ENCODE results near the gene EFL1.

EFL1 gene

GRCh38 chr15:82137261-82137660 lies 125.3 kb downstream of the EFL1 start:
- no peaks in the 10 kb centered on the region for H3K4me1 ChIP-seq
- no peaks in the 10 kb centered on the region for H3K9me3 ChIP-seq (ENCODE audit: control insufficient read depth, low read length)
- no peak overlapping the region for H3K4me3 ChIP-seq (ENCODE audit: low read depth, low read length)
- H3K36me3 ChIP-seq (ENCODE audit: control insufficient read depth, insufficient read depth, low read length) = no peaks in the 10 kb centered on the region
- H3K9ac ChIP-seq = no peak overlapping the region
- no peak overlapping the region for H2AFZ ChIP-seq
- no peaks in the 10 kb centered on the region for H3K79me2 ChIP-seq
- H3K4me2 ChIP-seq (ENCODE audit: low read length) = no peak overlapping the region
- no peak for TF ChIP-seq CTCF (IDR thresholded peaks at IDR 0.05)
- H3K27me3 ChIP-seq (ENCODE audit: control insufficient read depth, insufficient read depth, low read length) = no peaks in the 10 kb centered on the region
- no peak overlapping the region for H3K27ac ChIP-seq

GRCh38 chr15:82136120-82136519 lies 126.4 kb downstream of the EFL1 start:
- no peak overlapping the region for H3K4me2 ChIP-seq (ENCODE audit: low read length)
- no peak overlapping the region for H2AFZ ChIP-seq
- no peaks in the 10 kb centered on the region for H3K4me1 ChIP-seq
- H3K27ac ChIP-seq = no peak overlapping the region
- H3K27me3 ChIP-seq (ENCODE audit: control insufficient read depth, insufficient read depth, low read length) = no peaks in the 10 kb centered on the region
- H3K9ac ChIP-seq = no peak overlapping the region
- no peaks in the 10 kb centered on the region for H3K9me3 ChIP-seq (ENCODE audit: control insufficient read depth, low read length)
- no peaks in the 10 kb centered on the region for H3K79me2 ChIP-seq
- no peak overlapping the region for H3K4me3 ChIP-seq (ENCODE audit: low read depth, low read length)
- no peaks in the 10 kb centered on the region for H3K36me3 ChIP-seq (ENCODE audit: control insufficient read depth, insufficient read depth, low read length)
- TF ChIP-seq CTCF (IDR thresholded peaks at IDR 0.05) = no peak

GRCh38 chr15:82135638-82136037 lies 126.9 kb downstream of the EFL1 start:
- H3K9ac ChIP-seq = no peak overlapping the region
- H3K9me3 ChIP-seq (ENCODE audit: control insufficient read depth, low read length) = no peaks in the 10 kb centered on the region
- H3K4me2 ChIP-seq (ENCODE audit: low read length) = no peak overlapping the region
- H3K4me1 ChIP-seq = no peaks in the 10 kb centered on the region
- H3K4me3 ChIP-seq (ENCODE audit: low read depth, low read length) = no peak overlapping the region
- H3K27ac ChIP-seq = no peak overlapping the region
- H3K79me2 ChIP-seq = no peaks in the 10 kb centered on the region
- H3K36me3 ChIP-seq (ENCODE audit: control insufficient read depth, insufficient read depth, low read length) = no peaks in the 10 kb centered on the region
- TF ChIP-seq CTCF (IDR thresholded peaks at IDR 0.05) = no peak
- no peaks in the 10 kb centered on the region for H3K27me3 ChIP-seq (ENCODE audit: control insufficient read depth, insufficient read depth, low read length)
- no peak overlapping the region for H2AFZ ChIP-seq

GRCh38 chr15:82134461-82134860 lies 128.1 kb downstream of the EFL1 start:
- no peak overlapping the region for H3K27ac ChIP-seq
- H3K4me2 ChIP-seq (ENCODE audit: low read length) = no peak overlapping the region
- no peak for TF ChIP-seq CTCF (IDR thresholded peaks at IDR 0.05)
- H3K9ac ChIP-seq = no peak overlapping the region
- H3K4me3 ChIP-seq (ENCODE audit: low read depth, low read length) = no peak overlapping the region
- no peak overlapping the region for H2AFZ ChIP-seq
- no peaks in the 10 kb centered on the region for H3K27me3 ChIP-seq (ENCODE audit: control insufficient read depth, insufficient read depth, low read length)
- H3K36me3 ChIP-seq (ENCODE audit: control insufficient read depth, insufficient read depth, low read length) = no peaks in the 10 kb centered on the region
- H3K9me3 ChIP-seq (ENCODE audit: control insufficient read depth, low read length) = no peaks in the 10 kb centered on the region
- no peaks in the 10 kb centered on the region for H3K79me2 ChIP-seq
- H3K4me1 ChIP-seq = no peaks in the 10 kb centered on the region

GRCh38 chr15:82133251-82133650 lies 129.3 kb downstream of the EFL1 start:
- Histone ChIP-seq H3K4me3 (ENCODE audit: low read depth, low read length) (no peak overlapping the region), H3K79me2 (no peaks in the 10 kb centered on the region), H3K9me3 (ENCODE audit: control insufficient read depth, low read length) (no peaks in the 10 kb centered on the region), H3K27me3 (ENCODE audit: control insufficient read depth, insufficient read depth, low read length) (no peaks in the 10 kb centered on the region), H2AFZ (no peak overlapping the region), H3K9ac (no peak overlapping the region), H3K4me2 (ENCODE audit: low read length) (no peak overlapping the region), H3K27ac (no peak overlapping the region), H3K36me3 (ENCODE audit: control insufficient read depth, insufficient read depth, low read length) (no peaks in the 10 kb centered on the region), H3K4me1 (no peaks in the 10 kb centered on the region)
- TF ChIP-seq CTCF (IDR thresholded peaks at IDR 0.05) = no peak
